ENCODE data around the gene MYH4.

The MYH4 gene

GRCh38 chr17:10428781-10429180, 40.6 kb downstream of the MYH4 start:
- Histone ChIP-seq H3K4me3 (ENCODE audit: low read length in 2 of 2) (no peak overlapping the region), H3K27ac (ENCODE audit: low read depth in 2 of 2, low read length in 2 of 2) (no peak overlapping the region), H3K27me3 (ENCODE audit: control insufficient read depth in 2 of 2, insufficient read depth in 2 of 2, low read length in 2 of 2) (no peaks in the 10 kb centered on the region), H3K9ac (ENCODE audit: low read depth in 1 of 2, low read length in 2 of 2) (no peak overlapping the region), H3K9me3 (ENCODE audit: control insufficient read depth in 2 of 2, low read length in 2 of 2) (no peaks in the 10 kb centered on the region), H3K36me3 (ENCODE audit: control insufficient read depth in 2 of 2, insufficient read depth in 2 of 2, low read length in 2 of 2) (no peaks in the 10 kb centered on the region), H3K4me1 (ENCODE audit: control insufficient read depth in 2 of 2, insufficient read depth in 2 of 2, low read length in 2 of 2) (no peaks in the 10 kb centered on the region)

- Histone ChIP-seq H3K4me3 (ENCODE audit: low read length in 2 of 2) (no peak within 1 kb of the TSS), H3K27ac (ENCODE audit: low read depth in 2 of 2, low read length in 2 of 2) (no peak within 1 kb of the TSS), H3K4me1 (ENCODE audit: control insufficient read depth in 2 of 2, insufficient read depth in 2 of 2, low read length in 2 of 2) (no peaks in the 10 kb centered on the region), H3K9ac (ENCODE audit: low read depth in 1 of 2, low read length in 2 of 2) (no peak within 1 kb of the TSS), H3K27me3 (ENCODE audit: control insufficient read depth in 2 of 2, insufficient read depth in 2 of 2, low read length in 2 of 2) (peaks cover 0 to 2% of the 10 kb centered on the region in 2 donors), H3K36me3 (ENCODE audit: control insufficient read depth in 2 of 2, insufficient read depth in 2 of 2, low read length in 2 of 2) (no peaks in the 10 kb centered on the region), H3K9me3 (ENCODE audit: control insufficient read depth in 2 of 2, low read length in 2 of 2) (no peaks in the 10 kb centered on the region)
Measured at GRCh38 chr17:10421900-10422542, 47.3 kb downstream of the MYH4 start, which contains the start of gene MYH8. Gene MYH8 (minus strand): TSS chr17:10421950. CDS start chr17:10420227, 1,723 bp downstream.

DNA sequence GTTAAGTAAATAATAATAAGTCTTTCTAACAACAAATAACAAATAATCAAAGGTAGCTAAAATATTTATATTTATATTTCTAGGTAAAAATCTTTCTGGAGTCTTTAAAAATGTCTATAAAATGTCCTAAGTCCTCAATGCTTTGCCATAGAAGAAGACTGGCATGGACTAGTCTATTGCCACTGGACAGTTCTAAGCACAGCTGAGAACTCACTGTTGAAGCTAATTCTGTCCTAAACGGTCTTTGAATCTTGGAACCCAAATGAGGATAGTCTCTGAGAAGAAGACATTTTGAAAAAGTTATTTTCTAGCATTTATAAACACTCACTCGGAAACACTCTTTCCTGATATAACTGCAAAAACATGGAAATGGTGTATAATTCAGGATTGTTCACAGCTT, 48.1 kb downstream of the MYH4 start:
- no peak overlapping the region for H3K9ac ChIP-seq (ENCODE audit: low read depth in 1 of 2, low read length in 2 of 2)
- H3K4me1 ChIP-seq (ENCODE audit: control insufficient read depth in 2 of 2, insufficient read depth in 2 of 2, low read length in 2 of 2), result no peaks in the 10 kb centered on the region
- no peak overlapping the region for H3K27ac ChIP-seq (ENCODE audit: low read depth in 2 of 2, low read length in 2 of 2)
- no peak overlapping the region for H3K4me3 ChIP-seq (ENCODE audit: low read length in 2 of 2)
- H3K9me3 ChIP-seq (ENCODE audit: control insufficient read depth in 2 of 2, low read length in 2 of 2), result no peaks in the 10 kb centered on the region
- H3K27me3 ChIP-seq (ENCODE audit: control insufficient read depth in 2 of 2, insufficient read depth in 2 of 2, low read length in 2 of 2), result peaks cover 0 to 2% of the 10 kb centered on the region in 2 donors
- no peaks in the 10 kb centered on the region for H3K36me3 ChIP-seq (ENCODE audit: control insufficient read depth in 2 of 2, insufficient read depth in 2 of 2, low read length in 2 of 2)

- Histone ChIP-seq H3K27ac (ENCODE audit: low read depth in 2 of 2, low read length in 2 of 2) (no peak overlapping the region), H3K9ac (ENCODE audit: low read depth in 1 of 2, low read length in 2 of 2) (no peak overlapping the region), H3K4me3 (ENCODE audit: low read length in 2 of 2) (no peak overlapping the region), H3K36me3 (ENCODE audit: control insufficient read depth in 2 of 2, insufficient read depth in 2 of 2, low read length in 2 of 2) (no peaks in the 10 kb centered on the region), H3K27me3 (ENCODE audit: control insufficient read depth in 2 of 2, insufficient read depth in 2 of 2, low read length in 2 of 2) (peaks cover 0 to 2% of the 10 kb centered on the region in 2 donors), H3K9me3 (ENCODE audit: control insufficient read depth in 2 of 2, low read length in 2 of 2) (no peaks in the 10 kb centered on the region), H3K4me1 (ENCODE audit: control insufficient read depth in 2 of 2, insufficient read depth in 2 of 2, low read length in 2 of 2) (no peaks in the 10 kb centered on the region)
Measured at GRCh38 chr17:10420811-10421210, 48.5 kb downstream of the MYH4 start.

- Histone ChIP-seq H3K9me3 (ENCODE audit: control insufficient read depth in 2 of 2, low read length in 2 of 2) (no peaks in the 10 kb centered on the region), H3K36me3 (ENCODE audit: control insufficient read depth in 2 of 2, insufficient read depth in 2 of 2, low read length in 2 of 2) (no peaks in the 10 kb centered on the region), H3K27me3 (ENCODE audit: control insufficient read depth in 2 of 2, insufficient read depth in 2 of 2, low read length in 2 of 2) (peaks cover 0 to 2% of the 10 kb centered on the region in 2 donors), H3K9ac (ENCODE audit: low read depth in 1 of 2, low read length in 2 of 2) (no peak overlapping the region), H3K4me1 (ENCODE audit: control insufficient read depth in 2 of 2, insufficient read depth in 2 of 2, low read length in 2 of 2) (no peaks in the 10 kb centered on the region), H3K4me3 (ENCODE audit: low read length in 2 of 2) (no peak overlapping the region), H3K27ac (ENCODE audit: low read depth in 2 of 2, low read length in 2 of 2) (no peak overlapping the region)
Measured at GRCh38 chr17:10417431-10417830, 51.9 kb downstream of the MYH4 start.

- H3K9ac ChIP-seq (ENCODE audit: low read depth in 1 of 2, low read length in 2 of 2), result no peak overlapping the region
- no peak overlapping the region for H3K4me3 ChIP-seq (ENCODE audit: low read length in 2 of 2)
- H3K36me3 ChIP-seq (ENCODE audit: control insufficient read depth in 2 of 2, insufficient read depth in 2 of 2, low read length in 2 of 2), result no peaks in the 10 kb centered on the region
- H3K27ac ChIP-seq (ENCODE audit: low read depth in 2 of 2, low read length in 2 of 2), result no peak overlapping the region
- no peaks in the 10 kb centered on the region for H3K4me1 ChIP-seq (ENCODE audit: control insufficient read depth in 2 of 2, insufficient read depth in 2 of 2, low read length in 2 of 2)
- H3K9me3 ChIP-seq (ENCODE audit: control insufficient read depth in 2 of 2, low read length in 2 of 2), result no peaks in the 10 kb centered on the region
- no peaks in the 10 kb centered on the region for H3K27me3 ChIP-seq (ENCODE audit: control insufficient read depth in 2 of 2, insufficient read depth in 2 of 2, low read length in 2 of 2)
Measured at GRCh38 chr17:10415161-10415560, 54.2 kb downstream of the MYH4 start.

- Histone ChIP-seq H3K4me1 (ENCODE audit: control insufficient read depth in 2 of 2, insufficient read depth in 2 of 2, low read length in 2 of 2) (peaks cover 0 to 5% of the 10 kb centered on the region in 2 donors), H3K27ac (ENCODE audit: low read depth in 2 of 2, low read length in 2 of 2) (no peak overlapping the region), H3K36me3 (ENCODE audit: control insufficient read depth in 2 of 2, insufficient read depth in 2 of 2, low read length in 2 of 2) (no peaks in the 10 kb centered on the region), H3K4me3 (ENCODE audit: low read length in 2 of 2) (no peak overlapping the region), H3K27me3 (ENCODE audit: control insufficient read depth in 2 of 2, insufficient read depth in 2 of 2, low read length in 2 of 2) (no peaks in the 10 kb centered on the region), H3K9ac (ENCODE audit: low read depth in 1 of 2, low read length in 2 of 2) (no peak overlapping the region), H3K9me3 (ENCODE audit: control insufficient read depth in 2 of 2, low read length in 2 of 2) (no peaks in the 10 kb centered on the region)
Measured at GRCh38 chr17:10403589-10403988, 65.8 kb downstream of the MYH4 start.

- H3K27ac ChIP-seq (ENCODE audit: low read depth in 2 of 2, low read length in 2 of 2), result no peak overlapping the region
- H3K36me3 ChIP-seq (ENCODE audit: control insufficient read depth in 2 of 2, insufficient read depth in 2 of 2, low read length in 2 of 2), result no peaks in the 10 kb centered on the region
- H3K4me3 ChIP-seq (ENCODE audit: low read length in 2 of 2), result no peak overlapping the region
- H3K4me1 ChIP-seq (ENCODE audit: control insufficient read depth in 2 of 2, insufficient read depth in 2 of 2, low read length in 2 of 2), result no peaks in the 10 kb centered on the region
- H3K9me3 ChIP-seq (ENCODE audit: control insufficient read depth in 2 of 2, low read length in 2 of 2), result no peaks in the 10 kb centered on the region
- no peaks in the 10 kb centered on the region for H3K27me3 ChIP-seq (ENCODE audit: control insufficient read depth in 2 of 2, insufficient read depth in 2 of 2, low read length in 2 of 2)
- H3K9ac ChIP-seq (ENCODE audit: low read depth in 1 of 2, low read length in 2 of 2), result no peak overlapping the region
Measured at GRCh38 chr17:10398352-10398751, 71.0 kb downstream of the MYH4 start.

GRCh38 chr17:10396524-10397163, 72.7 kb downstream of the MYH4 start:
- no peak overlapping the region for H3K4me3 ChIP-seq (ENCODE audit: low read length in 2 of 2)
- H3K27me3 ChIP-seq (ENCODE audit: control insufficient read depth in 2 of 2, insufficient read depth in 2 of 2, low read length in 2 of 2), result no peaks in the 10 kb centered on the region
- no peak overlapping the region for H3K9ac ChIP-seq (ENCODE audit: low read depth in 1 of 2, low read length in 2 of 2)
- no peaks in the 10 kb centered on the region for H3K36me3 ChIP-seq (ENCODE audit: control insufficient read depth in 2 of 2, insufficient read depth in 2 of 2, low read length in 2 of 2)
- no peaks in the 10 kb centered on the region for H3K9me3 ChIP-seq (ENCODE audit: control insufficient read depth in 2 of 2, low read length in 2 of 2)
- no peaks in the 10 kb centered on the region for H3K4me1 ChIP-seq (ENCODE audit: control insufficient read depth in 2 of 2, insufficient read depth in 2 of 2, low read length in 2 of 2)
- H3K27ac ChIP-seq (ENCODE audit: low read depth in 2 of 2, low read length in 2 of 2), result no peak overlapping the region

DNA sequence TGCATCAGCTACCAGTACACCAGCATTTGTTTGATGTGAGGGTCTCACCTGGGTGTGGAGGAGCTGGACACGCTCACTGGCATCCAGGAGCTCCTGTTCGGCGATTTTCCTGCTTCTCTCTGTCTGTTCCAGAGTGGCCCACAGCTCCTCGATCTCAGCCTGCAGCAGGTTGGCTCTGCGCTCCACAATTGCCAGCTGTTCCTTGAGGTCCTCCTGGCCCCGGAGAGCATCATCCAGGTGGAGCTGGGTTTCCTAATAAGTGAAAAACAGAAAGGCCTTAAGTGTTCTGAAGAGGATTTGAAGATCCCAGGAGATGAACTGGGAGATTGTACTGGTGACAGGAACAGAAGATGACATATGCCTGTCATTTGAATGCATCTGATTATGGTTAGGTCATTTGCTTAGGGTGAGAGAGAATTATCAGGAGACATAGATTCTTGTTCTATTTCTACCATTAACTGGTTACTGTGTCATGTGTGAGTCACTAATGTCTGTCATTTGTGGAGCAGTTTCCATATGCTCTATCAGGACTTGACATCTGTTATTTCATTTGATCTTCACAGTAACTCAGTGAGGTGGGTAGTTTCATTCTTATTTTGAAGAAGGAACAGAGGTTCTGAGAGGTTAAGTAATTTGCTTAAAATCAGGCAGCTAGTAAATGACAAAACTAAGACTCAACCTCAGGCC, 75.0 kb downstream of the MYH4 start:
- Histone ChIP-seq H3K9ac (ENCODE audit: low read depth in 1 of 2, low read length in 2 of 2) (no peak overlapping the region), H3K36me3 (ENCODE audit: control insufficient read depth in 2 of 2, insufficient read depth in 2 of 2, low read length in 2 of 2) (no peaks in the 10 kb centered on the region), H3K9me3 (ENCODE audit: control insufficient read depth in 2 of 2, low read length in 2 of 2) (no peaks in the 10 kb centered on the region), H3K27ac (ENCODE audit: low read depth in 2 of 2, low read length in 2 of 2) (no peak overlapping the region), H3K4me1 (ENCODE audit: control insufficient read depth in 2 of 2, insufficient read depth in 2 of 2, low read length in 2 of 2) (no peaks in the 10 kb centered on the region), H3K4me3 (ENCODE audit: low read length in 2 of 2) (no peak overlapping the region), H3K27me3 (ENCODE audit: control insufficient read depth in 2 of 2, insufficient read depth in 2 of 2, low read length in 2 of 2) (no peaks in the 10 kb centered on the region)
